GM10847 (cell line): Measurements from ENCODE around the gene NINL.

Source experiments
- POLR2A ChIP-seq: IDR thresholded peaks from 2 replicates; pipeline ENCODE4 v1.6.1; 2011; ENCODE audit not compliant: insufficient read length; ENCODE audit errors: extremely low read depth

Gene NINL

GRCh38 chr20:25459916-25460535, 125.3 kb downstream of the NINL start:
- no peak for TF ChIP-seq POLR2A

GRCh38 chr20:25459111-25459830, 126.1 kb downstream of the NINL start:
- TF ChIP-seq POLR2A: no peak

- no peak for TF ChIP-seq POLR2A
Measured at GRCh38 chr20:25457886-25458680, 127.2 kb downstream of the NINL start.

GRCh38 chr20:25454153-25454900, 131.0 kb downstream of the NINL start:
- TF ChIP-seq POLR2A: no peak

- TF ChIP-seq POLR2A: no peak
Measured at GRCh38 chr20:25453035-25453810, 132.1 kb downstream of the NINL start.

GRCh38 chr20:25452333-25452732, 133.0 kb downstream of the NINL start:
- TF ChIP-seq POLR2A: no peak

GRCh38 chr20:25447671-25448070, 137.7 kb downstream of the NINL start:
- TF ChIP-seq POLR2A: no peak

- no peak for TF ChIP-seq POLR2A
Measured at GRCh38 chr20:25444556-25444955, 140.8 kb downstream of the NINL start.

GRCh38 chr20:25439328-25439727, 146.0 kb downstream of the NINL start:
- no peak for TF ChIP-seq POLR2A

GRCh38 chr20:25437153-25437581, 148.2 kb downstream of the NINL start:
- TF ChIP-seq POLR2A: no peak

GRCh38 chr20:25424536-25424935, 160.8 kb downstream of the NINL start:
- TF ChIP-seq POLR2A: no peak

- TF ChIP-seq POLR2A: no peak
Measured at GRCh38 chr20:25422032-25422431, 163.3 kb downstream of the NINL start.

- TF ChIP-seq POLR2A: no peak
Measured at GRCh38 chr20:25421102-25421501, 164.2 kb downstream of the NINL start.

- no peak for TF ChIP-seq POLR2A
Measured at GRCh38 chr20:25418776-25419175, 166.6 kb downstream of the NINL start.

- TF ChIP-seq POLR2A: no peak
Measured at GRCh38 chr20:25408890-25409289, 176.4 kb downstream of the NINL start.

- no peak for TF ChIP-seq POLR2A
Measured at GRCh38 chr20:25408170-25408547, 177.2 kb downstream of the NINL start.
